HG03135 (cell line): ENCODE measurements around the gene TRAPPC2B.
"Not testable (repeated sequence)": the region's sequence is repeated elsewhere in the genome, so short reads cannot be mapped to it uniquely, and the experiment has no call there.

Source experiments
- ATAC-seq: cut with Tn5 transposase; IDR thresholded peaks from one replicate; pipeline ENCODE4 v1.9.1; 2021; ENCODE audit warnings: mild to moderate bottlenecking, moderate library complexity; ENCODE audit not compliant: unreplicated experiment

The TRAPPC2B gene

GRCh38 chr19:57374179-57374578, 10.8 kb downstream of the TRAPPC2B start:
- no peak for ATAC-seq

GRCh38 chr19:57374647-57375046, 11.3 kb downstream of the TRAPPC2B start:
- ATAC-seq: not testable (repeated sequence)

DNA sequence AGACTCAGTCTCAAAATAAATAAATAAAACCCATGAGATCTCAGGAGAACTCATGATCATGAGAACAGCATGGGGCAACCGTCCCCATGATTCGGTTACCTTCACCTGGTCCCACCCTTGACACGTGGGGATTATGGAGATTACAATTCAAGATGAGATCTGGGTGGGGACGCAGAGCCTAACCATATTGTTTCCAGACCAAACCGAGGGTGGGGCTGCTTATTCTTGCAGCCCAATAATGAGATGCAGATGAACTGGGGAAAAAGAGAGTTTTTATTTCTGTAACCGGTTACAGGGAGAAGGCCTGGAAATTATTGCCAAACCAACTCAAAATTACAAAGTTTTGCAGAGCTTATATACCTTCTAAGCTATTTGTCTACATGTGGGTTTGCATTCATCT, 12.8 kb downstream of the TRAPPC2B start:
- no peak for ATAC-seq

DNA sequence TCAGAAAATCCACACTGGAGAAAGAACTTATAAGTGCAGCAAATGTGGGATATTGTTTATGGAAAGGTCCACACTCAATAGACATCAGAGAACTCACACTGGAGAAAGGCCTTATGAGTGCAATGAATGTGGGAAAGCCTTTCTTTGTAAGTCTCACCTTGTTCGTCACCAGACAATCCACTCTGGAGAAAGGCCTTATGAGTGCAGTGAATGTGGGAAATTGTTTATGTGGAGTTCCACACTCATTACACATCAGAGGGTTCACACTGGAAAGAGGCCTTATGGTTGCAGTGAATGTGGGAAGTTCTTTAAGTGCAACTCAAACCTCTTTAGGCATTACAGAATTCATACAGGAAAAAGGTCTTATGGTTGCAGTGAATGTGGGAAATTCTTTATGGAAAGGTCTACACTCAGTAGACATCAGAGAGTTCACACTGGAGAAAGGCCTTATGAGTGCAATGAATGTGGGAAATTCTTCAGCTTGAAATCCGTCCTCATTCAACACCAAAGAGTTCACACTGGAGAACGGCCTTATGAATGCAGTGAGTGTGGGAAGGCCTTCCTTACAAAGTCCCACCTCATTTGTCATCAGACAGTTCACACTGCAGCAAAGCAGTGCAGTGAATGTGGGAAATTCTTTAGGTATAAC, 14.3 kb downstream of the TRAPPC2B start:
- ATAC-seq: no peak

- ATAC-seq: no peak
These were observed 17.6 kb downstream of the TRAPPC2B start for GRCh38 chr19:57380923-57381322.

DNA sequence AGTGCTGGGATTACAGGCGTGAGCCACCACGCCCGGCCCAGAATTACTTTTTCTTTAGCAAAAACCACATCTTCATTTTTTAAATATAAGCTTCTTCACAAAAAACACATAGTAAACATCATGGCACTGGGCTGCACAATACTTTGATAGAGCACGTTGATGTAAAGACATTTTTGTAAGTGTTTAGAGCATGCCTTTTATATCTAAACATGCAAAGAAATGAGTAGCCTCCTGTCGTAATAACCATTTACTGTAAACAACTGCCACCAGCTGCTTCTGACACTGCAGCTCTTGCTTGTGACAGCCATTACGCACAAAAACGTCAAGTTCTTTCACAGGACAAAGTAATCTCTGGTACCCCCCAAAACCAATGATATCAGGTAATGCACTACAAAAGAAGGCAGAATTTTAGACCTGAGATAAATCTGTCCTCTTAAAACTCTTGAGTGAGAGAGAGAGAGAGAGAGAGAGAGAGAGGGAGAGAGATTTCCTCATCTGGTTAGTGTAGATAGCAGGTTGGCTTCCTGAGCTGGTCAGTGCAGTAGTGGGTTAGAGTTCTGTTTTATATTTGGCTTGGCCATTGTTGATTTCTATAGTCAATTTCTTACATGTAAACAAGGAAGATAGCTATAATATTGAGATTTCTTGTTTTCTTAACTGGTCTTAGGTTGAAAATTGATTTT, 19.6 kb downstream of the TRAPPC2B start:
- no peak for ATAC-seq

DNA sequence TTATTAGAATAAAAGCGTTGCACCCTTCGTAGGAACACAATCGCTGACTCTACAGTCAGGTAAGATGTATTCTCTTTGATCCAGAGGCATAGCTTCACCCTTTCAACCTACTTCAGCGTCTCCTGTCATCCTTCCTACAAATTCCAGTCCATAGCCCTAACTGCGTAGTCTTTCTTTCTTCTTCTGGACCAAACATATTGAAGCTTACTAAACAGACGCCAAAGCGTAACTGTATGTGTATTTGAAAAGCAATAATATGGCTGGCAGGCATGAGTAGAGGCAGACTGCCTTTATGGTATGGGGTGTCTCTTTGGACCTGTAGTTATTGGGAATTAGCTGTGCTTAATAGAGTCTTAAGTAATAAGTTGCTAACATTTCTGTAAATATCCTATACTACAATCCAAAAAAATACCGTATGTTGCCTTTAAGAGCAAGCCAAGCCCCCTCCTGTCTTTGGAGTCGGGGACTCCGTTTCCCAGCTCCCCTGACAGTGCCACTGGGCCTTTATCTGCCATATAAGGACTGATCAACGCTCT, 25.9 kb downstream of the TRAPPC2B start:
- no peak for ATAC-seq

DNA sequence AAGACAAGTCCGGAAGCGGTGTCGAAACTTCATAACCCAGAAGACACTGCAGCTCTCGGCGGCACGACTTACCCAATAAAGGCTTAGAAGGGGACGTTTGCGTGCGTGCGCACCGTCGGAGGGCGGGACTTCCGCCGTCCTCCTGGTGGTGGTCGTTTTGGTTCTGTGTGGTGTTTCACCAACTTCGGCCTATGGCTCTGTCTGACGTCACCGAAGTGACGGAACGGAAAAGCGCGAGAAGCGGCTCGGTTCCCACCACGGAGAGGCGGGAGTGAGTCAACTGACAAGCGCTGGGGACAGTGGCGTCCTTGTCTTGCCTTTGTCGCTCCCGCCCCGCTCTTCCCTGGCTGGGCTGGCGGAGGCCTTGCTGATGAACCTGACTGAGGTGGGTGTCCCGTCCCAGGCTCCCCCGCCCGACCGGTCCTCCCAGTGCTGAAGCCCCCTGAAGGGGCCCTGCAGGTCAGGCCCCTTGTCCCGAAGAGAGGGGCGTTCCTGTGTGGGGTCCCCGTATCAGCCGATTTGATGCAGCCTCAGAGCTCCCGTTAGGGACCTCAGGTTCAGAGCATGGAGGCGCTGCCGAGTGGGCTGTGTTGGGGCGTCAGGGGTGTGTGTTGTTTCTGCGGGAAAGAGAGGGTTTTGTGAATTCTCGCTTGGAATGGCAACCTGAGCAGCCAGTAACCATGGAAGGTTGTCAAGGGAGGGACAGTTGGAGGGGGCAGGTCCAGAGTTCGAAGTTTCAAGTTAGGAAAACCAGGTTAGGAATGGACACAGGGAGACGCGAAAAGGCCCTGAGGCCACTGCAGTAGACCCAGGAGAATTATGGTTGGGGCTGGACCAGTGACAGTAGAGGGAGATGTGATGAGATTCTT, 26.6 kb downstream of the TRAPPC2B start, which contains the start of gene ZNF548:
ZNF548 (plus strand) TSS at position 125 of the 869 bp plus-strand sequence; CDS start at position 371, 246 bp downstream.
- ATAC-seq: peak; percentile 98

GRCh38 chr19:57395710-57396109, 32.4 kb downstream of the TRAPPC2B start:
- no peak for ATAC-seq

DNA sequence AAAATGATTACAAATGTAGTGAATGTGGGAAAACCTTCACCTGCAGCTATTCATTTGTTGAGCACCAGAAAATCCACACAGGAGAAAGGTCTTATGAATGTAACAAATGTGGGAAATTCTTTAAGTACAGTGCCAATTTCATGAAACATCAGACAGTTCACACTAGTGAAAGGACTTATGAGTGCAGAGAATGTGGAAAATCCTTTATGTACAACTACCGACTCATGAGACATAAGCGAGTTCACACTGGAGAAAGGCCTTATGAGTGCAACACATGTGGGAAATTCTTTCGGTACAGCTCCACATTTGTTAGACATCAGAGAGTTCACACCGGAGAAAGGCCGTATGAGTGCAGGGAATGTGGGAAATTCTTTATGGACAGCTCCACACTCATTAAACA, 35.5 kb downstream of the TRAPPC2B start:
- ATAC-seq: no peak

- no peak for ATAC-seq
These were observed 40.6 kb downstream of the TRAPPC2B start for GRCh38 chr19:57403737-57404563.

DNA sequence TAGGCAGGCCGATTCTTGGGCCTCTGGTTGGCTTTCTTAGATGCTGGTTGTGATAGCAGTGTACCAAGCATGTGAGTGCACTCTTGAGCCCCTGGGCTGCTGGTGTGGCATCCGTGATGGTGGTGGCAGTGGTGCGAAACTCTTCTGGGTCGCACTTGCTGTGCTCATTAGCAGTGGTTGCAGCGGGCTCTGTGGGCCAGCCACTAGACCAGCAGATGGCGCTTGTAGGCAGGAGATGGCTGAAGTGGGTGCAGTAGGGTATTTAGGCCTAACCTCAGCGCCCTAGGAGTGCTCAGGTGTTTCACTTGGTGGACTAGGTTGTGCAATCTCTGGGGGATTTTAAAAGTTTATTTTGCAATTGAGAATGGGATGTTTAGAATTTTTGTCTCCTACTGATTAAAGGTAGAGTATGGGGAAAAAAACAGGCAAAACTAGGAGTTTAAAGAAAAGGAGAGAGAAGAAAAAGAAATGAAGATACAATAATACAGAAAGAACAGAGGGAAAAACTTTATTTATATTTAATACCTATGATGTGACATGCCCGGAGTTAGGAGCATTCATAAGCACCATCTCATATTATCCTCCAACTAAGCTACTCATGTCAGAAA, 43.3 kb downstream of the TRAPPC2B start:
- ATAC-seq: no peak

DNA sequence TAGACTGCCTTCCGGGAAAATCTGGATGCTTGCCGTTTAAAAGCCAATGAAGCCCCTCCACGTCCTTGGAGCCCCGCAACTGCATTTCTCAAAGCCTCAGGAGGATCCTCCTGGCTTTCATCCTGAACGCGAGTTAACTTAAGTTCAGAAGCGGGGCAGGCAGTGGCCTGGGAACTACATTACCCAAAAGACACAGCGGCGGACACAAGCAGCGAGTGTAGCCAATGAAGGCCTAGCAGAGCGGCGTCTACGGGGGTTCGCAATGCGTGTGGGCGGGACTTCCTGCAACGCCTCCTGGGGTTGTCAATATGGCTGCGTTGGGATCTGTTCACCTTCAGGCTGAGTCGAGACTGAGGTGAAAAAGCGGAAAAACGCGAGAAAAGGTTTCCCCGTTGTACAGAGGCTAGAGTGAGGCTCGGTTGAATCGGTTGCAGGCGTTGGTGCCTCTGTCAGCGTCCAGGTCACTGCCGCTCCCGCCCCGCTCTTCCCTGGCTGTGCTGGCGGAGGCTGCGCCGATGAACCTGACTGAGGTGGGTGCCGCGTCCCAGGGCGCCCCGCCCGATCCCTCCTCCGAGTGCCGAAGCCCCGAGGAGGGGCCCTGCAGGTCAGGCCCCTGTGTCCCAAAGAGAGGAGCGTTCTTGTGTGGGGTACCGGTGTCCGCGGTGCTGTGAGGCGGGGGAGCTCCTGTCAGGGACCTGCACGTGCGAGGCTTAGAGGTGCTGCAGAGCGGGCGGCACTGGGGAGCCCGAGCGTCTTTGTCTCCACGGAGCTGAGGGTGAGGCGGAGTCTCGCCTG, 47.7 kb downstream of the TRAPPC2B start, which contains the start of gene ZNF17:
ZNF17 (plus strand) TSS at position 285 of the 795 bp plus-strand sequence. CDS start 2,455 bp downstream, outside the sequence.
- ATAC-seq: peak; percentile 97
